BJ (cell line): Measurements from ENCODE around the gene LIG1. TPM values are rescaled to one million over a fixed set of nuclear protein-coding genes. Genes with fewer than 3 reads are reported as not detected.

Experiments used
- CTCF ChIA-PET: fragments of 350-600 bp; formaldehyde crosslinking; extraction: SDS; loops from one replicate; lab custom pipeline; 2021; ENCODE audit warnings: antibody characterized with exemption, inconsistent platforms; lab: Yijun Ruan, JAX
- POLR2A ChIA-PET: fragments of 300-600 bp; sonication (Branson Sonifier 250); formaldehyde crosslinking; extraction: SDS; loops from one replicate; lab custom pipeline; 2021; ENCODE audit warnings: antibody characterized with exemption; lab: Charles Lee
- DNase-seq: peaks from one replicate; pipeline ENCODE4 v3.0.0-alpha.2; 2011; ENCODE audit warnings: low read depth
- H3K27me3 ChIP-seq: 2 replicates; pipeline ENCODE4 v1.6.0; 2011; ENCODE audit warnings: low read length; ENCODE audit not compliant: control insufficient read depth, insufficient read depth
- H3K36me3 ChIP-seq: 2 replicates; pipeline ENCODE4 v1.5.1; 2011; ENCODE audit warnings: low read length; ENCODE audit not compliant: control insufficient read depth, insufficient read depth
- H3K4me3 ChIP-seq: 2 replicates; pipeline ENCODE4 v1.5.1; 2011; ENCODE audit warnings: low read depth, mild to moderate bottlenecking, control low read depth, low read length
- CTCF ChIP-seq: IDR thresholded peaks from 2 replicates; pipeline ENCODE4 v1.5.1; 2011; ENCODE audit warnings: low read depth, mild to moderate bottlenecking, control low read depth, inconsistent platforms, low read length, moderate library complexity; ENCODE audit not compliant: insufficient read depth
- polyA plus RNA-seq: library from polyadenylated mRNA; depleted of rRNA; stranded (reverse); fragments of >200 nt; gene quantifications from 2 replicates; pipeline ENCODE4 v1.2.3, GENCODE V29; 2011

Gene LIG1
- polyA plus RNA-seq, 1 experiment, result 19.5 TPM

GRCh38 chr19:48147597-48148175 lies 22.5 kb downstream of the LIG1 start:
- TF ChIP-seq CTCF, result no peak
- POLR2A ChIA-PET, result no interaction called here
- H3K27me3 ChIP-seq, result no peaks in the 10 kb centered on the region
- H3K36me3 ChIP-seq, result 0 out of 2 replicates have a peak, but pooled peaks cover 1% of the 10 kb centered on the region
- DNase-seq, result no peak
- no peak overlapping the region for H3K4me3 ChIP-seq
- CTCF ChIA-PET, result interaction anchor here (0.6 kb wide), 1 partner anchor 184 kb away, joined by 4 read pairs; no protein-coding TSS in a partner anchor

- Histone ChIP-seq H3K4me3 (no peak overlapping the region), H3K36me3 (no peaks in the 10 kb centered on the region), H3K27me3 (no peaks in the 10 kb centered on the region)
- ChIA-PET CTCF (interaction anchor here (0.5 kb wide), 1 partner anchor 175 kb away, joined by 3 read pairs; no protein-coding TSS in a partner anchor), POLR2A (no interaction called here)
- DNase-seq, result no peak
- no peak for TF ChIP-seq CTCF
These were observed 31.1 kb downstream of the LIG1 start for GRCh38 chr19:48139053-48139452.

- TF ChIP-seq CTCF, result no peak
- H3K4me3 ChIP-seq, result no peak overlapping the region
- DNase-seq, result no peak
- ChIA-PET CTCF (no interaction called here), POLR2A (no interaction called here)
- H3K27me3 ChIP-seq, result no peaks in the 10 kb centered on the region
- peaks cover 2% of the 10 kb centered on the region; the same call in 1 of the 2 replicates for H3K36me3 ChIP-seq
These were observed 32.7 kb downstream of the LIG1 start for GRCh38 chr19:48137411-48137810.

GRCh38 chr19:48136547-48136946 lies 33.6 kb downstream of the LIG1 start:
- CTCF ChIA-PET, result no interaction called here
- H3K27me3 ChIP-seq, result no peaks in the 10 kb centered on the region
- POLR2A ChIA-PET, result no interaction called here

GRCh38 chr19:48135411-48135810 lies 34.7 kb downstream of the LIG1 start:
- no peak for TF ChIP-seq CTCF
- Histone ChIP-seq H3K27me3 (no peaks in the 10 kb centered on the region), H3K36me3 (peaks cover 4% of the 10 kb centered on the region), H3K4me3 (no peak overlapping the region)
- no peak for DNase-seq
- ChIA-PET CTCF (no interaction called here), POLR2A (no interaction called here)

More at GRCh38 chr19:48136547-48136946, 33.6 kb downstream of the LIG1 start:
- Histone ChIP-seq H3K4me3 (no peak overlapping the region), H3K36me3 (peaks cover 2% of the 10 kb centered on the region; the same call in 1 of the 2 replicates)
- TF ChIP-seq CTCF, result no peak
- no peak for DNase-seq
